Brain microvascular endothelial cell (primary cell): ENCODE results near the gene ABCC4.

Source experiments
- DNase-seq: peaks from one replicate; pipeline ENCODE4 v3.0.0-alpha.2; 2020
- H3K27ac ChIP-seq: fragments of 250-450 bp; sonication (Bioruptor Pico); 2 replicates; pipeline ENCODE4 v1.5.1; 2020; ENCODE audit warnings: mild to moderate bottlenecking, moderate library complexity
- H3K27me3 ChIP-seq: fragments of 250-450 bp; sonication (Bioruptor Pico); replicated peaks from 2 replicates; pipeline ENCODE4 v1.5.1; 2020; ENCODE audit warnings: mild to moderate bottlenecking
- H3K36me3 ChIP-seq: fragments of 250-450 bp; sonication (Bioruptor Pico); replicated peaks from 2 replicates; pipeline ENCODE4 v1.5.1; 2020; ENCODE audit warnings: mild to moderate bottlenecking
- H3K4me3 ChIP-seq: 2 replicates; pipeline ENCODE4 v1.5.1; 2011; ENCODE audit warnings: low read depth, mild to moderate bottlenecking, control low read depth, low read length, moderate library complexity
- CTCF ChIP-seq: IDR thresholded peaks from 2 replicates; pipeline ENCODE4 v1.5.1; 2011; ENCODE audit warnings: low read depth, mild to moderate bottlenecking, moderate library complexity, low read length, control low read depth, inconsistent platforms; ENCODE audit errors: missing control alignments
- in situ Hi-C: cut with HindIII; loops from 2 replicates; pipeline ENCODE4 v1.10.0; 2017; ENCODE audit warnings: low sequenced_read_pairs, low pct_ligation_motif_present

ABCC4 gene

GRCh38 chr13:95234242-95234641 is 67.0 kb downstream of the ABCC4 start:
- no peak for DNase-seq
- in situ Hi-C loops: no loop called here
- no peak for TF ChIP-seq CTCF
- H3K27me3 ChIP-seq: no peaks in the 10 kb centered on the region
- no peak overlapping the region for H3K4me3 ChIP-seq
- H3K36me3 ChIP-seq: no peaks in the 10 kb centered on the region
- H3K27ac ChIP-seq: no peak overlapping the region

GRCh38 chr13:95233026-95233635 is 68.1 kb downstream of the ABCC4 start:
- in situ Hi-C loops: no loop called here
- H3K27me3 ChIP-seq: no peaks in the 10 kb centered on the region
- no peak overlapping the region for H3K27ac ChIP-seq
- no peak for TF ChIP-seq CTCF
- H3K36me3 ChIP-seq: no peaks in the 10 kb centered on the region
- DNase-seq: no peak
- no peak overlapping the region for H3K4me3 ChIP-seq

GRCh38 chr13:95231393-95231792 is 69.9 kb downstream of the ABCC4 start:
- no peak overlapping the region for H3K27ac ChIP-seq
- in situ Hi-C loops: no loop called here
- DNase-seq: no peak
- H3K4me3 ChIP-seq: no peak overlapping the region
- H3K27me3 ChIP-seq: no peaks in the 10 kb centered on the region
- TF ChIP-seq CTCF: no peak
- no peaks in the 10 kb centered on the region for H3K36me3 ChIP-seq

- in situ Hi-C loops: no loop called here
- no peak for TF ChIP-seq CTCF
- no peak for DNase-seq
- H3K36me3 ChIP-seq: no peaks in the 10 kb centered on the region
- H3K27ac ChIP-seq: no peak overlapping the region
- no peaks in the 10 kb centered on the region for H3K27me3 ChIP-seq
- no peak overlapping the region for H3K4me3 ChIP-seq
Measured at GRCh38 chr13:95229855-95230254, 71.4 kb downstream of the ABCC4 start.

- H3K36me3 ChIP-seq: no peaks in the 10 kb centered on the region
- H3K27me3 ChIP-seq: no peaks in the 10 kb centered on the region
- no peak for DNase-seq
- H3K27ac ChIP-seq: no peak overlapping the region
- no peak for TF ChIP-seq CTCF
- no peak overlapping the region for H3K4me3 ChIP-seq
- in situ Hi-C loops: no loop called here
Measured at GRCh38 chr13:95228130-95228529, 73.1 kb downstream of the ABCC4 start.
